ENCODE data around the gene SLC24A4.

DNA sequence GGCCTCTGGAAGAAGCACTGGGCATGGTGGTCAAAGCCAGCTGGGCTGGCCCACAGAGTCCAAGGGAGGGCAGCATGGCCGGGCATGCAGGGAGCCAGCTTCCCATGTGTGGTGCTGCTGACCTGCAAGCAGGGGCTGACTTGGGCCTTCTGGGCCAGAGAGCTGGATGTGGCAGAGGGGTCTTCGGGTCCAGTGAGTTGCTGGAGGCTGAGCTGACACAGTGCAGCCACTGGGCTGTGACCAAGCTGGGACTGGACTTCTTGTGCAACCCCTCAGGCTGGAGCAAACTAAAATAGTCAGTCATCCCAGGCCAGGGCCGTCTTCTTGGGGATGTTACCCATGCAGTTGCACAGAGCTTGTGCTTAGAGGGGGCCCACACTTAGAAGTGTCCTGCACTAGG lies 183.3 kb downstream of the SLC24A4 start:
- TF ChIP-seq, protein P1, sequence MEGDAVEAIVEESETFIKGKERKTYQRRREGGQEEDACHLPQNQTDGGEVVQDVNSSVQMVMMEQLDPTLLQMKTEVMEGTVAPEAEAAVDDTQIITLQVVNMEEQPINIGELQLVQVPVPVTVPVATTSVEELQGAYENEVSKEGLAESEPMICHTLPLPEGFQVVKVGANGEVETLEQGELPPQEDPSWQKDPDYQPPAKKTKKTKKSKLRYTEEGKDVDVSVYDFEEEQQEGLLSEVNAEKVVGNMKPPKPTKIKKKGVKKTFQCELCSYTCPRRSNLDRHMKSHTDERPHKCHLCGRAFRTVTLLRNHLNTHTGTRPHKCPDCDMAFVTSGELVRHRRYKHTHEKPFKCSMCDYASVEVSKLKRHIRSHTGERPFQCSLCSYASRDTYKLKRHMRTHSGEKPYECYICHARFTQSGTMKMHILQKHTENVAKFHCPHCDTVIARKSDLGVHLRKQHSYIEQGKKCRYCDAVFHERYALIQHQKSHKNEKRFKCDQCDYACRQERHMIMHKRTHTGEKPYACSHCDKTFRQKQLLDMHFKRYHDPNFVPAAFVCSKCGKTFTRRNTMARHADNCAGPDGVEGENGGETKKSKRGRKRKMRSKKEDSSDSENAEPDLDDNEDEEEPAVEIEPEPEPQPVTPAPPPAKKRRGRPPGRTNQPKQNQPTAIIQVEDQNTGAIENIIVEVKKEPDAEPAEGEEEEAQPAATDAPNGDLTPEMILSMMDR (IDR thresholded peaks at IDR 0.05) = no peak
- no peak for TF ChIP-seq EP300 (IDR thresholded peaks at IDR 0.05)
- no peak for TF ChIP-seq POLR2A (IDR thresholded peaks at IDR 0.05)
- TF ChIP-seq POLR2AphosphoS5 (IDR thresholded peaks at IDR 0.05) = no peak

All from upper lobe of left lung (tissue), 4 donors.